Skin of body (tissue), 2 donors: ENCODE results near the gene UMPS. TPM values are rescaled to one million over a fixed set of nuclear protein-coding genes. Genes with fewer than 3 reads are reported as not detected.

Experiments
- small RNA-seq: library from RNA; depleted of rRNA; stranded (forward); fragments of <200 nt; gene quantifications from one replicate; pipeline ENCODE3, GENCODE V24; 2014; ENCODE audit warnings: low replicate concordance
- total RNA-seq: library from RNA; depleted of rRNA; stranded (reverse); fragments of >200 nt; gene quantifications from one replicate; pipeline ENCODE4 v1.2.3, GENCODE V29; 2014

Gene UMPS
- total RNA-seq, 1 donor from 2014 or later, result 25.7 TPM

Small RNAs within 50 kb of the gene (small RNA-seq; reads per million reads assigned to genes)
- not detected for gene MIR544B

Other genes starting within 250 kb of the UMPS start
- gene ITGB5, start 156.9 kb downstream of the UMPS start, total RNA-seq, result 74.8 TPM
- not detected for gene MUC13, start 204.3 kb downstream of the UMPS start, total RNA-seq